DOHH2 (cell line): ENCODE results near the gene ABLIM2.

Experiments
- H3F3A ChIP-seq: fragments of 200-600 bp; sonication (generic), shearing (Covaris generic); 2 replicates; pipeline ENCODE4 v1.6.0; 2016; ENCODE audit warnings: antibody characterized with exemption, mild to moderate bottlenecking; ENCODE audit not compliant: control insufficient read depth, insufficient read depth
- H3K27ac ChIP-seq: fragments of 200-600 bp; sonication (generic); 2 replicates; pipeline ENCODE4 v1.5.1; 2014; ENCODE audit warnings: low read depth, mild to moderate bottlenecking, low read length, moderate library complexity
- H3K27me3 ChIP-seq: fragments of 200-600 bp; sonication (generic); 2 replicates; pipeline ENCODE4 v1.6.1; 2014; ENCODE audit warnings: mild to moderate bottlenecking, low read length, mixed read lengths; ENCODE audit not compliant: control insufficient read depth
- H3K36me3 ChIP-seq: fragments of 200-600 bp; sonication (generic); 2 replicates; pipeline ENCODE4 v1.6.1; 2014; ENCODE audit warnings: mild to moderate bottlenecking, low read length, moderate library complexity, mixed read lengths; ENCODE audit not compliant: control insufficient read depth
- H3K4me1 ChIP-seq: fragments of 200-600 bp; sonication (generic); 2 replicates; pipeline ENCODE4 v1.6.1; 2014; ENCODE audit warnings: mild to moderate bottlenecking, low read length, mixed read lengths; ENCODE audit not compliant: control insufficient read depth
- H3K4me2 ChIP-seq: fragments of 200-600 bp; sonication (generic); 2 replicates; pipeline ENCODE4 v1.6.0; 2014; ENCODE audit warnings: mild to moderate bottlenecking, low read length, moderate library complexity
- H3K4me3 ChIP-seq: fragments of 200-600 bp; sonication (generic); 2 replicates; pipeline ENCODE4 v1.5.1; 2014; ENCODE audit warnings: mild to moderate bottlenecking, low read length, mixed read lengths
- H3K79me2 ChIP-seq: fragments of 200-600 bp; sonication (generic); 2 replicates; pipeline ENCODE4 v1.6.1; 2014; ENCODE audit warnings: mild to moderate bottlenecking, low read length, mixed read lengths; ENCODE audit not compliant: control insufficient read depth
- H3K9me2 ChIP-seq: fragments of 200-600 bp; sonication (generic); replicated peaks from 2 replicates; pipeline ENCODE4 v1.6.1; 2014; ENCODE audit warnings: mild to moderate bottlenecking, low read length, mixed read lengths; ENCODE audit not compliant: control insufficient read depth
- H3K9me3 ChIP-seq: fragments of 200-600 bp; sonication (generic); 2 replicates; pipeline ENCODE4 v1.6.1; 2014; ENCODE audit warnings: antibody characterized with exemption, low read length, mixed read lengths; ENCODE audit not compliant: control insufficient read depth, insufficient read depth
- H4K20me1 ChIP-seq: fragments of 200-600 bp; sonication (generic); 2 replicates; pipeline ENCODE4 v1.6.0; 2014; ENCODE audit warnings: low read depth, mild to moderate bottlenecking, antibody characterized with exemption, low read length, moderate library complexity; ENCODE audit not compliant: control insufficient read depth, insufficient read depth
- CTCF ChIP-seq: fragments of 200-600 bp; sonication (generic); IDR thresholded peaks from one replicate; pipeline ENCODE4 v1.5.1; 2014; ENCODE audit warnings: antibody characterized with exemption, mild to moderate bottlenecking, low read depth, low read length; ENCODE audit not compliant: poor library complexity, severe bottlenecking
- EZH2phosphoT487 ChIP-seq: fragments of 200-600 bp; sonication (generic); IDR thresholded peaks from 2 replicates; pipeline ENCODE4 v1.6.1; 2017; ENCODE audit warnings: borderline replicate concordance, mild to moderate bottlenecking, antibody characterized with exemption, low read length, moderate library complexity, mixed read lengths

The ABLIM2 gene

GRCh38 chr4:8048856-8049676 is 109.5 kb downstream of the ABLIM2 start:
- no peak overlapping the region for H3K4me3 ChIP-seq
- H3K4me2 ChIP-seq: no peak overlapping the region
- H3K9me2 ChIP-seq: no peaks in the 10 kb centered on the region

GRCh38 chr4:8047837-8048678 is 110.6 kb downstream of the ABLIM2 start:
- Histone ChIP-seq H3K79me2 (no peaks in the 10 kb centered on the region), H3K27ac (no peak overlapping the region), H3K4me1 (no peaks in the 10 kb centered on the region), H3K36me3 (no peaks in the 10 kb centered on the region), H3K4me3 (no peak overlapping the region), H3K9me2 (no peaks in the 10 kb centered on the region), H3K27me3 (no peaks in the 10 kb centered on the region), H3K4me2 (no peak overlapping the region), H4K20me1 (no peaks in the 10 kb centered on the region), H3K9me3 (no peaks in the 10 kb centered on the region), H3F3A (no peaks in the 10 kb centered on the region)
- TF ChIP-seq CTCF: no peak
- no peak for TF ChIP-seq EZH2phosphoT487

More at GRCh38 chr4:8048856-8049676, 109.5 kb downstream of the ABLIM2 start:
- H3K9me3 ChIP-seq: no peaks in the 10 kb centered on the region
- H3F3A ChIP-seq: no peaks in the 10 kb centered on the region
- H3K36me3 ChIP-seq: no peaks in the 10 kb centered on the region
- H4K20me1 ChIP-seq: no peaks in the 10 kb centered on the region
- TF ChIP-seq CTCF: no peak
- TF ChIP-seq EZH2phosphoT487: no peak
- no peaks in the 10 kb centered on the region for H3K79me2 ChIP-seq
- H3K4me1 ChIP-seq: no peaks in the 10 kb centered on the region
- H3K27ac ChIP-seq: no peak overlapping the region
- H3K27me3 ChIP-seq: no peaks in the 10 kb centered on the region

GRCh38 chr4:8046925-8047541 is 111.6 kb downstream of the ABLIM2 start:
- no peaks in the 10 kb centered on the region for H3K4me1 ChIP-seq
- no peaks in the 10 kb centered on the region for H4K20me1 ChIP-seq
- H3K9me2 ChIP-seq: no peaks in the 10 kb centered on the region
- no peak overlapping the region for H3K27ac ChIP-seq
- TF ChIP-seq CTCF: no peak
- no peak for TF ChIP-seq EZH2phosphoT487
- H3F3A ChIP-seq: no peaks in the 10 kb centered on the region
- H3K4me2 ChIP-seq: no peak overlapping the region
- H3K9me3 ChIP-seq: no peaks in the 10 kb centered on the region
- H3K27me3 ChIP-seq: no peaks in the 10 kb centered on the region
- H3K79me2 ChIP-seq: no peaks in the 10 kb centered on the region
- no peaks in the 10 kb centered on the region for H3K36me3 ChIP-seq
- H3K4me3 ChIP-seq: no peak overlapping the region
